UCSD-AML1 (cell line): ENCODE data around the gene EYA2.

Source experiments
- DNase-seq: peaks from one replicate; lab custom pipeline; 2025; ENCODE audit not compliant: unreplicated experiment; lab: John Stamatoyannopoulos, UW

Gene EYA2

GRCh38 chr20:46977204-46977603 is 82.6 kb downstream of the EYA2 start:
- DNase-seq, result no peak

DNA sequence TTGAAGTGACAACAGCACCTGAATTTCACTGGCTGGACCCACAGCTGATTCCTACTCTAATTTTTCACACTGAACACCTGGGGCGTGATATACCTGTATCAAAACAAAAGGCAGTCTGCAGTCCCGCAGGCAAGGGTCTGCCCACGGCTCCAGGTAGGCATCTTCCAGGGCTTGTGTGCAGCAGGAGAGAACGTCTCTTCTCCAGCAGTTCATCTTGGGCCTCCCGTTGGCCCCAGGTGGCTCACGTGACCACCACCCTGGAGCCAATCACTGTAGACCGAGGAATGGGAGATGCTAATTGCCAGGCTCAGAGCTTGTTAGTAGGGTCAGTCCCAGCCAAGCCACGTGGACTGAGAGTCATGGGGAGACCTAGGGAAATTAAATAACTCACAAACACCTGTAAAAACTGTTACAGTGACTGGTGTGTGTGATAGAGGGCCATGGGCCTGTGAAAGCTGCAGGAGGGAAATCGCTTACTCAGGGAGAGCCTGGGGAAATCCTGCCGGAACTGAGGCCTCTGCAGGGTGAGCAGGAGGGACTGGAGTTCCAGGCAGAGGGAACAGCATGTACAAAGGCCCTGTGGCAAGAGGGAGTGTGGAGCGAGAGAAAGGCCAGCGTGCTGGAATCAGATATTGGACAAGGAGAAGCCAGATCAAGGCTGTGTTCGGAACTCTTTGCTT is 83.4 kb downstream of the EYA2 start:
- no peak for DNase-seq

DNA sequence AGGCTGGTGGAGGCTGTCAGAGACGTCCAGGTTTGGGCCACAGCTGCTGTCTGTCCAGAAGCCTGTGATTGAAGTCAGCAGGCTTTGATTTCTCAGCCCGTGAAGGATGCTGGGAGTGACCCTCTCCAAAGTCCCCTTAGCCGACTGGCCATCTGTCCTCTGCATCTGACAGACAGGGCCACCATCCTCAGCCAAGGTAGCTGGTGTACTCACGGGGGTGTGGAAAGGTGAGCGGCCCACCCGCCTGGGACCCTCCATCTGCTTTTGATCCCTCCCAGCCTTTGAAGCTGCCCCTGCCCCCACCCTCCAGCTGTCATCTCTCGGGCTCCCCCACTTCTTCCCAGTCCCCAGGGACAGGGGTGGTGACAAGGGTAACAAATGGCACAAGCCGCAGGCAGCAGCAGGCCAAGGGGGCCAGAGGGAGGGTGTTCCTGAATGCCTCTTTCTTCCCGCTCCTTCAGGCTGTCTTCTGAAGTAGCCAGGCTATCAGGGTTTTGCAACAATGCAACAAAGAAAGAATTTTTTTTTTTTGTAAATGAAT is 84.4 kb downstream of the EYA2 start:
- DNase-seq, result no peak

GRCh38 chr20:46979603-46980241 is 85.1 kb downstream of the EYA2 start:
- no peak for DNase-seq

DNA sequence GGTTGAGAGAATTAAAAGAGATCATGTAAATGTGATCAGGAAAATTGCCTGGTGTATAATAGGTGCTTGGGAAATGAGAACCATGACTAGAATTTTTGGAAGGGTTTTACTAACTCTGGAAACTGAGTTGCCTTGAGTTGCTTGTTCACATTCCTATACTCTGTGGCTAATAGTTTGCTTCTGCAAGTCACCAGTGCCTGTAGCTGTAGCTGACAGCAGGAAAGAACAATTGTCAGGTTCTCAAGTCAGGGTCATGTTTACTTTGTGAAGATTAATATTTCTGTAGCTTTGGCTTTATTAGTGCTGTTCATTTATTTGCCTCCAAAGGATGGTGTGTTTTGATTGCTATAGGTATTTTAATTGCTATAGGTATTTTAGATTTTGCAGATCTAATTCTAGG is 86.5 kb downstream of the EYA2 start:
- DNase-seq, result no peak

DNA sequence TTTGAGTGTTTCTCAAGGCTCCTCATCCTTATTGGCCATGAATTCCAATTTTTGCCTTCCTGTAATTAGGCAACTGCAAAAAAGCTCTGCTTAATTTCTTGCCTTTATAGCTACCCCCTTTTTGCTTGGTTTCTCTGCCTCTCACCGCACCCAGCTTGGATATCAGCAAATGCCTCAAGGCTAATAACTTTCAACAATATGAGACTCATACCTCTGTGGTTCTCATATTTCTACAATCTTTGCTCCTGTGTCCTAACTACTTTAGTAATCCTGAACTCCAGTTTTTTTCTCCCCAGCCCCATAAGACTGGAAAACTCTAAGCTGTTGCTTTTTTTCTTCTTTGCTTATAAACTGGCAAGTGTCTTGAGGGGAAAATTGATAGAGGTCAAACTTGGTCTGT is 88.8 kb downstream of the EYA2 start:
- no peak for DNase-seq

GRCh38 chr20:46984405-46984804 is 89.8 kb downstream of the EYA2 start:
- no peak for DNase-seq

DNA sequence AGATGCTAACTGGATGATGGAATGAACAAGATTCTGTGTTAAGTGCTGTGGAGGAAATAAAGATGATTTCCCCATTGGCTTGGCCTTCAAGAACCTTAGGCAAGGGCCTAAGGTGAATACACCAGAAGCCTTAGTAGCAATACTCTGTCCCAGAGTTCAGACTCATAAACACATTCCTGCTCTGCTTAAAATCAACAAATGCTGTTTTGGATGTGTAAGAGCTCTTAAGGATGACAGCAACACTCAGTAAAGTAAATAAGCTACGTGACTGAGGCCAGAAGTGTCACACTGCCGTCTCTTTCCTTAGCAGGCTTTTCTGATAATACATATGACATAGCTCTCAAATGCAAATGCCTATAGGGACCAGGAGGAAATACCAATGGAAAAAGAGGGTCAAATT is 90.6 kb downstream of the EYA2 start:
- no peak for DNase-seq

- no peak for DNase-seq
Observed at GRCh38 chr20:46985671-46986070, 91.0 kb downstream of the EYA2 start.

GRCh38 chr20:46987001-46987400 is 92.4 kb downstream of the EYA2 start:
- no peak for DNase-seq

DNA sequence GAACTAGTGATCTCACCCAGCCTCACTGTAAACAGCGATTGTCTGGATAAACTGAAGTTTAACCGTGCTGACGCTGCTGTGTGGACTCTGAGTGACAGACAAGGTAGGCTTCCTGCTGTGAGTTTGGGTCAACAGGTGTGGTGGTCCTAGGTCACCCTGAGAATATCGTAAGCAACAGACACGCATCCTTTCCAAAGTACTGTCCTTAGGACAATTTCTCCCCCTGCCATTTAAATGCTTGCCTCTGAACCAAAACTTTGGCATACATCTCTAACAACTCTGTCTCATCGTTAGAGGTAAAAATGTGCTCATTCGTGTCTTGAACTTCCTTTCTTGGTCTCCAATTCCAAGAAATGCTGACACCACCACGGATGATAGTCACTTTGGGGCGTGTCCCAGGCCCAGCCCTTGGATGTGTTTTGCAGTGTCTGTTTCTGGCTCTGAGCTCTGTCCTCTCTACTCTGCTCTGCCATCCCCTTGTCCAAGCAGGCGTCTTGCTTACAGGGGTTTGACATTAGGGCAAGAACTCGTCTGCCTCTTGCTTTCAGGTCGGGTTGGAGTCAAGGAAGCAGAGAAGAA is 95.5 kb downstream of the EYA2 start:
- no peak for DNase-seq

- DNase-seq, result no peak
Observed at GRCh38 chr20:46990596-46991104, 96.0 kb downstream of the EYA2 start.

- DNase-seq, result no peak
Observed at GRCh38 chr20:46991168-46991567, 96.5 kb downstream of the EYA2 start.

GRCh38 chr20:46991880-46992639 is 97.4 kb downstream of the EYA2 start:
- DNase-seq, result no peak

DNA sequence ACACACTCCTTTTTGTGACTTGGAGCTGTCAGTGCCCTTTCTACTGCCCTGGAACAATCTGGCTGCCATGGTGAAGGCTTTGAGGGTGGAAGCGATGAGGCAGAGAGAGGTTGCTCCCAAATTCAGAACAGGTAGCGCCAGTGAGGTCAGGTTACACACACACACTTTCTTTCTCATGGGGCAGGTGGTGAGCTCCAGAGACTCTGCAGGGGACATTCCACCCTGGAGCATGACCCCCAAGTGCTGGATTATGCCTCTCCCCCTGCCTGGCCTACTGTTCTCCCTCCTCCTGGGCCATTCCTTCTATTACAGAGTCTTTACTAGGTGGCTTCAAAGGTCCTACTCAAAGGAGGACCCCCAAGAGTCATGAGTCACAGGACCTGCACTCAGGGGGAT is 98.0 kb downstream of the EYA2 start:
- DNase-seq, result no peak

DNA sequence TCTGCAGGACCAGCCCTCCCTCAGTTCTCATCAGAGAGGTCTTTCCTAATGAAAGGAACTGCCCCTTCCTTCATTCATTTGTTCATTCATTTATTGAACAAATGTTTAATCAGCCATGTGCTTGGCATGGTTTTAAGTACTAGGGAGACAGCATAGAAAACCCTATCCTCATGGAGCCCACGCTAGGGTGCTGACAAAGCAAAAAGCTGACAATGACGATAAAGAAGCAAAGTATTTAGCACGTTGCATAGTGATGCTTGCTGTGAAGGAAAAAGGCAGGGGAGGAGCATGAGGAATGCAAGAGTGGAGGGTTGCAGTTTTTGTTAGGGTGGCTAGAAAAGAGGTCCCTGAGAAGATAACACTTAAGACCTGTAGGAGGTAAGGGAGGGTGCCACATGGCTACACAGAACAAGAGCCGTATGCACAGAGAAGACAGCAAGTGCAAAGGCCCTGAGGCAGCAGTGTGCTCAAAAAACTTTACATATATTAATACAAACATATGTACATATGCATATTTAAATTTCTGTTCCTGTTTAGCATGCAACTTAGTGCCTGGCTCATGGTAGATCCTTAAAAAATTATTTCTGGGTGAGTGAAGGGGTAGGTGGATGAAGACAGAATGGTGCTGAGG is 98.9 kb downstream of the EYA2 start:
- no peak for DNase-seq

GRCh38 chr20:46994341-46994740 is 99.7 kb downstream of the EYA2 start:
- DNase-seq, result no peak

DNA sequence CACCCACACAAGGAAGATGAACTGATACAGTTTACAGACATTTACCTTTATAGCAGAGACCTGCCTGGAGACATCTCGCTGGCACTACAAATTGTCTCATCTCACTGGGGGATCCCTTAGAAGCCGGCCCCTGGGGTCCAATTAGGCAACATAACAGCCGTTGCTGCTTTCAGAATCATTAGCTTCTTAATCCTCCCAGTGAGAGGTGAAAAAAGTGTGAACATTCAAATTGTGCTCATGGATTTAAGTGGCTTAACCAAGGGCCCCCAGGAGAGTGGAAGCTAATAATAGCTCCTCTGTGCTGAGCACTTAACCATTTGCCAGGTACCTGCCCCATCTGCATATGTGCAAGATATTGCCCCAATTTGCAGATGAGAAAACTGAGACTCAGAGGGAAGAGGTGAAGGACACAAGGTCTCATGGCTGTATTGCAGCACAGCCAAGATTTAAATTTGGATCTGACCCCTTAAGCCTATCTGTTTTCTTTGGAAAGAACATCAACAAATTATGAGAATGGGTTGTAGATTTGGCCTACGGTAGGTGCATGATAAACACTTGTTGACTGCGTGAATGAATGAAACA is 101.0 kb downstream of the EYA2 start:
- DNase-seq, result no peak

DNA sequence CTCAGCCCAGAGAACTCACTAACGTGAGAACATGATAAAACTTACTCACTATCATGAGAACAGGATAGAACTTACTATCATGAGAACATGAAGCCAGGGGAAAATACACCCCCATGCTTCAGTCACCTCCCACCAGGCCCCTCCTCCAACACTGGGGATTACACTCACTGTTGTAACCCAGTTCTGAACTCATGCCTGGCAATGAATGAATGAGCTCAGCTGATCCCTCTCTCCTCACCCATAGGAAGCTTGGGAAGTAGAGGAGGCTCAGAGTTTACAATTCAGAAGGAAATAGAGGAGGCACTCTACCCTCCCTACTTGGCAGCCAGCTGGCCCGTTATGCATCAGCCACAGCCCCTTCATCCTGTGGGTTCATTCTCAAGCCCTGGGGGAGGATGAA is 102.5 kb downstream of the EYA2 start:
- DNase-seq, result no peak

GRCh38 chr20:46998477-46999240 is 104.0 kb downstream of the EYA2 start:
- no peak for DNase-seq
